Activated CD4-positive, alpha-beta T cell treated with anti-CD3 and anti-CD28 coated beads, Interleukin-2, amount 50 U/mL, for 4 hours (primary cell): ENCODE results near the gene NSD2.
"Not testable (repeated sequence)": the region's sequence is repeated elsewhere in the genome, so short reads cannot be mapped to it uniquely, and the experiment has no call there.

ENCODE experiments used
- DNase-seq, 2 experiments: peaks; one replicate each; pipeline ENCODE4 v3.0.0-alpha.2; 2020

NSD2 gene

GRCh38 chr4:1870578-1871443, at the start of gene NSD2:
Gene NSD2, plus strand, starts transcription at chr4:1871393. Its CDS starts 29,262 bp downstream, at chr4:1900655.
- DNase-seq = peak; percentile 86 to 87

- DNase-seq = no peak
Measured at GRCh38 chr4:1821679-1822567, 49.3 kb upstream of the NSD2 start.

GRCh38 chr4:1822568-1823544, 48.3 kb upstream of the NSD2 start:
- DNase-seq = no peak

- DNase-seq = no peak
Measured at GRCh38 chr4:1823545-1823932, 47.7 kb upstream of the NSD2 start.

- DNase-seq = no peak
Measured at GRCh38 chr4:1824746-1825145, 46.4 kb upstream of the NSD2 start.

GRCh38 chr4:1825326-1825725, 45.9 kb upstream of the NSD2 start:
- no peak for DNase-seq

GRCh38 chr4:1826531-1827350, 44.5 kb upstream of the NSD2 start:
- DNase-seq = no peak

GRCh38 chr4:1830234-1830633, 41.0 kb upstream of the NSD2 start:
- no peak for DNase-seq

- no peak for DNase-seq
Measured at GRCh38 chr4:1830642-1831228, 40.5 kb upstream of the NSD2 start.

- no peak for DNase-seq
Measured at GRCh38 chr4:1831331-1831730, 39.9 kb upstream of the NSD2 start.

GRCh38 chr4:1832690-1833089, 38.5 kb upstream of the NSD2 start:
- no peak for DNase-seq

- no peak for DNase-seq
Measured at GRCh38 chr4:1833307-1834046, 37.7 kb upstream of the NSD2 start.

- no peak for DNase-seq
Measured at GRCh38 chr4:1834047-1834775, 37.0 kb upstream of the NSD2 start.

- not testable (repeated sequence) for DNase-seq
Measured at GRCh38 chr4:1835836-1836235, 35.4 kb upstream of the NSD2 start.

- DNase-seq = no peak
Measured at GRCh38 chr4:1836650-1837049, 34.5 kb upstream of the NSD2 start.

GRCh38 chr4:1837069-1837468, 34.1 kb upstream of the NSD2 start:
- DNase-seq = no peak

- DNase-seq = no peak
Measured at GRCh38 chr4:1839282-1839681, 31.9 kb upstream of the NSD2 start.

- no peak for DNase-seq
Measured at GRCh38 chr4:1841201-1841886, 29.8 kb upstream of the NSD2 start.

GRCh38 chr4:1841887-1842210, 29.3 kb upstream of the NSD2 start:
- DNase-seq = no peak
